WTC11 (cell line): Measurements from ENCODE around the gene DLL4.

Experiments
- E2F1 ChIP-seq: sonication (generic); formaldehyde crosslinking; IDR thresholded peaks from 2 replicates; pipeline ENCODE4 v1.8.0; 2022; ENCODE audit warnings: mild to moderate bottlenecking, missing genetic modification reagents
- FOXK1 ChIP-seq: sonication (generic); formaldehyde crosslinking; IDR thresholded peaks from 2 replicates; pipeline ENCODE4 v1.8.0; 2022; ENCODE audit warnings: mild to moderate bottlenecking, moderate library complexity, missing genetic modification reagents
- FOXP4 ChIP-seq: sonication (generic); formaldehyde crosslinking; IDR thresholded peaks from 2 replicates; pipeline ENCODE4 v1.8.0; 2022; ENCODE audit warnings: mild to moderate bottlenecking, missing genetic modification reagents
- ZNF423 ChIP-seq: fragments of 250-450 bp; sonication (Bioruptor Pico); IDR thresholded peaks from 2 replicates; pipeline ENCODE4 v2.1.2; 2022; ENCODE audit warnings: mild to moderate bottlenecking, moderate library complexity
- ZSCAN18 ChIP-seq: fragments of 250-450 bp; sonication (Bioruptor Pico); IDR thresholded peaks from 2 replicates; pipeline ENCODE4 v2.1.2; 2022; ENCODE audit warnings: mild to moderate bottlenecking, moderate library complexity
- TF ChIP-seq, protein P1 (sequence below): sonication (generic); formaldehyde crosslinking; IDR thresholded peaks from 2 replicates; pipeline ENCODE4 v1.8.0; 2022; ENCODE audit warnings: mild to moderate bottlenecking, missing genetic modification reagents
- TF ChIP-seq, protein P2 (sequence below): fragments of 200-600 bp; IDR thresholded peaks from 2 replicates; pipeline ENCODE4 v1.8.0; 2022; ENCODE audit warnings: antibody characterized with exemption
- TF ChIP-seq, protein P3 (sequence below): fragments of 250-450 bp; sonication (Bioruptor Pico); IDR thresholded peaks from 2 replicates; pipeline ENCODE4 v1.9.0; 2021; ENCODE audit warnings: moderate library complexity, mild to moderate bottlenecking, inconsistent platforms, borderline replicate concordance
- TF ChIP-seq, protein P4 (sequence below): sonication (generic); formaldehyde crosslinking; IDR thresholded peaks from 2 replicates; pipeline ENCODE4 v1.8.1; 2023; ENCODE audit warnings: mild to moderate bottlenecking, missing genetic modification reagents, moderate library complexity

- TF ChIP-seq, protein P1, sequence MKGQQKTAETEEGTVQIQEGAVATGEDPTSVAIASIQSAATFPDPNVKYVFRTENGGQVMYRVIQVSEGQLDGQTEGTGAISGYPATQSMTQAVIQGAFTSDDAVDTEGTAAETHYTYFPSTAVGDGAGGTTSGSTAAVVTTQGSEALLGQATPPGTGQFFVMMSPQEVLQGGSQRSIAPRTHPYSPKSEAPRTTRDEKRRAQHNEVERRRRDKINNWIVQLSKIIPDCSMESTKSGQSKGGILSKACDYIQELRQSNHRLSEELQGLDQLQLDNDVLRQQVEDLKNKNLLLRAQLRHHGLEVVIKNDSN (CRISPR knock-in tag) = no peak
- TF ChIP-seq E2F1 (no peak), FOXK1 (no peak), ZNF423 (CRISPR knock-in tag) (no peak), FOXP4 (CRISPR knock-in tag) (no peak), ZSCAN18 (CRISPR knock-in tag) (no peak)
- TF ChIP-seq, protein P2, sequence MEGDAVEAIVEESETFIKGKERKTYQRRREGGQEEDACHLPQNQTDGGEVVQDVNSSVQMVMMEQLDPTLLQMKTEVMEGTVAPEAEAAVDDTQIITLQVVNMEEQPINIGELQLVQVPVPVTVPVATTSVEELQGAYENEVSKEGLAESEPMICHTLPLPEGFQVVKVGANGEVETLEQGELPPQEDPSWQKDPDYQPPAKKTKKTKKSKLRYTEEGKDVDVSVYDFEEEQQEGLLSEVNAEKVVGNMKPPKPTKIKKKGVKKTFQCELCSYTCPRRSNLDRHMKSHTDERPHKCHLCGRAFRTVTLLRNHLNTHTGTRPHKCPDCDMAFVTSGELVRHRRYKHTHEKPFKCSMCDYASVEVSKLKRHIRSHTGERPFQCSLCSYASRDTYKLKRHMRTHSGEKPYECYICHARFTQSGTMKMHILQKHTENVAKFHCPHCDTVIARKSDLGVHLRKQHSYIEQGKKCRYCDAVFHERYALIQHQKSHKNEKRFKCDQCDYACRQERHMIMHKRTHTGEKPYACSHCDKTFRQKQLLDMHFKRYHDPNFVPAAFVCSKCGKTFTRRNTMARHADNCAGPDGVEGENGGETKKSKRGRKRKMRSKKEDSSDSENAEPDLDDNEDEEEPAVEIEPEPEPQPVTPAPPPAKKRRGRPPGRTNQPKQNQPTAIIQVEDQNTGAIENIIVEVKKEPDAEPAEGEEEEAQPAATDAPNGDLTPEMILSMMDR = no peak
- TF ChIP-seq, protein P3, sequence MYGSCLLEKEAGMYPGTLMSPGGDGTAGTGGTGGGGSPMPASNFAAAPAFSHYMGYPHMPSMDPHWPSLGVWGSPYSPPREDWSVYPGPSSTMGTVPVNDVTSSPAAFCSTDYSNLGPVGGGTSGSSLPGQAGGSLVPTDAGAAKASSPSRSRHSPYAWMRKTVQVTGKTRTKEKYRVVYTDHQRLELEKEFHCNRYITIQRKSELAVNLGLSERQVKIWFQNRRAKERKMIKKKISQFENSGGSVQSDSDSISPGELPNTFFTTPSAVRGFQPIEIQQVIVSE (CRISPR knock-in tag) = no peak
- TF ChIP-seq, protein P4, sequence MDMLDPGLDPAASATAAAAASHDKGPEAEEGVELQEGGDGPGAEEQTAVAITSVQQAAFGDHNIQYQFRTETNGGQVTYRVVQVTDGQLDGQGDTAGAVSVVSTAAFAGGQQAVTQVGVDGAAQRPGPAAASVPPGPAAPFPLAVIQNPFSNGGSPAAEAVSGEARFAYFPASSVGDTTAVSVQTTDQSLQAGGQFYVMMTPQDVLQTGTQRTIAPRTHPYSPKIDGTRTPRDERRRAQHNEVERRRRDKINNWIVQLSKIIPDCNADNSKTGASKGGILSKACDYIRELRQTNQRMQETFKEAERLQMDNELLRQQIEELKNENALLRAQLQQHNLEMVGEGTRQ = no peak
Observed at GRCh38 chr15:40914013-40914412, 15.1 kb upstream of the DLL4 start.
